AG04450 (cell line): Measurements from ENCODE around the gene RBP7. TPM values are rescaled to one million over a fixed set of nuclear protein-coding genes. Genes with fewer than 3 reads are reported as not detected.

Experiments
- CTCF ChIA-PET: fragments of 300-600, 350-600 bp; formaldehyde crosslinking; extraction: SDS; loops from one replicate; lab custom pipeline; 2022; ENCODE audit warnings: antibody characterized with exemption, inconsistent platforms; lab: Charles Lee
- POLR2A ChIA-PET: fragments of 350-600 bp; formaldehyde crosslinking; extraction: SDS; loops from one replicate; lab custom pipeline; 2021; ENCODE audit warnings: antibody characterized with exemption, inconsistent platforms; lab: Yijun Ruan, JAX
- DNase-seq: peaks from one replicate; pipeline ENCODE4 v3.0.0-alpha.2; 2011; ENCODE audit warnings: low read depth, low spot score
- H3K27ac ChIP-seq: one replicate; pipeline ENCODE4 v1.5.1; 2012; ENCODE audit warnings: low read depth, low read length, control low read depth
- H3K27me3 ChIP-seq: one replicate; pipeline ENCODE4 v1.6.0; 2012; ENCODE audit warnings: low read length; ENCODE audit not compliant: control insufficient read depth, insufficient read depth
- H3K4me3 ChIP-seq: 2 replicates; pipeline ENCODE4 v1.5.1; 2011; ENCODE audit warnings: mild to moderate bottlenecking, low read depth, low read length, control low read depth
- H3K9me3 ChIP-seq: 2 replicates; pipeline ENCODE4 v1.5.1; 2012; ENCODE audit warnings: low read length; ENCODE audit not compliant: control insufficient read depth, insufficient read depth
- CTCF ChIP-seq: IDR thresholded peaks from 2 replicates; pipeline ENCODE4 v1.5.1; 2011; ENCODE audit warnings: low read depth, low read length, control low read depth, inconsistent platforms
- polyA minus RNA-seq: library from RNA; depleted of rRNA, polyadenylated mRNA; stranded (reverse); fragments of >200 nt; gene quantifications from 2 replicates; pipeline ENCODE4 v1.2.3, GENCODE V29; 2011; rRNA and poly(A)+ RNA removed
- polyA plus RNA-seq: library from polyadenylated mRNA; depleted of rRNA; stranded (reverse); fragments of >200 nt; gene quantifications from 2 replicates; pipeline ENCODE4 v1.2.3, GENCODE V29; 2011; rRNA removed

The RBP7 gene
- polyA plus RNA-seq = 0.20 and 0.22 TPM in 2 replicates
- not detected in 2 replicates for polyA minus RNA-seq

DNA sequence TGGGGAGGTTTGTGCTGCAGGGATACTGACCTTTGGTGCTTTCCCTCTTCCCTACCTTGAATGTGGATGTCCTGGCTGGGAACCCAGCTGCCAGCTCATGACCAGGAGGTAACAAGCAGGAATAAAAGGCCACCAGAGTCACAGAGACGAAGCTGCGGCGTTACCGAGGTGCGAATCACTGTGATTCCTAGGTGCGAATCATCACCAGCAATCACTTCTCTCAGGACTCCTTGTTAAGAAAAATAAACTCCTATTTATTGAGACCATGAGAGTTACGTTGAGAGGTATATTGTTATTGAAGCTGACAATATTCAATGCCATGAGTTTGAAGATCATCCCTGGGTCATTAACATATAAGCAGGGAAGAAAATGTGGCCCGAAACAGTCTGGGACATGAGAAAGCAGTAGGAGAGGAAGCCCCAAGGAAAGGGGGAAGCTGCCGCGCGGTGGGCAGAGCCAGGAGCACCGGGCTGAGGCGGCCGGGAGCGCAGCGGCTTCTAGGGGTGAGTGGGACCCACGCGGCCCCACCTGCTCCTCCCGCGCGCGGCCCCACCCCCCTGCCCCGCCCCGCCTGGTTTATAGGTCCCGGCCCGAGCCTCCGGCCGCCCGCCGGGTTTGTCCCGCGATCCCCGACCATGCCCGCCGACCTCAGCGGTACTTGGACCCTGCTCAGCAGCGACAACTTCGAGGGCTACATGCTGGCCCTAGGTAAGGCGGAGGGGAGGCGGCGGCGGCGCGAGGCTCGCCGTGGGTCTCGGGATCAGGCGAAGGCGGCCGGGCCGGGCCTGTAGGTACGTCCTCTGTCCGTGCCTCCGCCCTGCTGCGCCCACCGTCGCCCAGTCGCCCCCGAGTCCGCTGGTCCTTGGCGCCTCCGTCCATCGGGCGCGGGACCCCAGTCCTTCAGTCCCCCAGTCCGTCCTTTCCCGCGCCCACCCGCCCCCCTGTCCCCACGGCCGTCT is at the start of gene RBP7:
Gene RBP7 (plus strand): TSS at position 605 of the 959 bp plus-strand sequence. CDS start 31 bp downstream, at position 636.
- Histone ChIP-seq H3K27me3 (peaks cover 22% of the 10 kb centered on the region), H3K4me3 (peak within 1 kb of the TSS; percentile 34), H3K9me3 (peaks cover 10% of the 10 kb centered on the region), H3K27ac (no peak within 1 kb of the TSS)
- CTCF ChIA-PET = interaction anchor here (0.5 kb wide), 1 partner anchor 46 kb away, joined by 4 read pairs; no protein-coding TSS in a partner anchor
- POLR2A ChIA-PET = no interaction called here
- TF ChIP-seq CTCF = no peak
- DNase-seq = no peak

- no peak for TF ChIP-seq CTCF
- ChIA-PET CTCF (interaction anchor here (0.6 to 1.1 kb wide), 4 partner anchors 8 to 252 kb away, joined by 3 to 5 read pairs (median 4); no protein-coding TSS in a partner anchor), POLR2A (no interaction called here)
- Histone ChIP-seq H3K27ac (no peak overlapping the region), H3K4me3 (no peak overlapping the region), H3K27me3 (no peaks in the 10 kb centered on the region), H3K9me3 (no peaks in the 10 kb centered on the region)
- no peak for DNase-seq
These were observed 39.3 kb upstream of the RBP7 start for GRCh38 chr1:9957726-9958125.

DNA sequence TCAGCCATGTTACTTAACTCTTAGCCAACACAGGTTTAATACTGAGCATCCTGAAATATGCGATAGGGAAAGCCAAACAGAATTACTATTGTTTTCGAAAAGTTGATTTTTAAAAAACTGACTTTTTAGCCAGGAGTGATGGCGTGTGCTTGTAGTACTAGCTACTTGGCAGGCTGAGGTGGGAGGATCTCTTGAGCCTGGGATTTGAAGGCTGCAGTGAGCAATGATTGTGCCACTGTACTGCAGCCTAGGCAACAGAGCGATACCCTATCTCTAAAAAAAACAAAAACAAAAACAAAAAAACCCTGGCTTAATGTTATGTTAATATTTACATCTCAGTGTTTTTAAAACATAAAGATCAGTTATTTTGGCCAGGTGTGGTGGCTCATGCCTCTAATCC is 37.0 kb upstream of the RBP7 start:
- Histone ChIP-seq H3K4me3 (no peak overlapping the region), H3K27ac (no peak overlapping the region), H3K9me3 (no peaks in the 10 kb centered on the region), H3K27me3 (no peaks in the 10 kb centered on the region)
- ChIA-PET POLR2A (no interaction called here), CTCF (no interaction called here)
- no peak for TF ChIP-seq CTCF
- DNase-seq = no peak

- H3K27ac ChIP-seq = no peak overlapping the region
- no peaks in the 10 kb centered on the region for H3K9me3 ChIP-seq
- ChIA-PET CTCF (interaction anchor here (1.1 kb wide), 1 partner anchor 10 kb away, joined by 4 read pairs; no protein-coding TSS in a partner anchor), POLR2A (interaction anchor here (1.0 kb wide), 1 partner anchor 9 kb away, joined by 4 read pairs; no protein-coding TSS in a partner anchor)
- no peak for DNase-seq
- H3K27me3 ChIP-seq = no peaks in the 10 kb centered on the region
- TF ChIP-seq CTCF = no peak
- no peak overlapping the region for H3K4me3 ChIP-seq
These were observed 36.1 kb upstream of the RBP7 start for GRCh38 chr1:9960706-9961562.
